ENCODE data around the gene CLTCL1. TPM values are rescaled to one million over a fixed set of nuclear protein-coding genes. Genes with fewer than 3 reads are reported as not detected.

CLTCL1 gene
- total RNA-seq, 1 experiment from 2014 or later: 7.1 TPM

- H3K9me2 ChIP-seq (ENCODE audit: insufficient read depth): no peaks in the 10 kb centered on the region
- no peak for DNase-seq (ENCODE audit: low read depth, low spot score)
- ChIA-PET CTCF (no interaction called here), POLR2A (no interaction called here), RAD21 (ENCODE audit: low non-redundant PET in 1 of 2, low total read pairs in 2 of 2, uncharacterized antibody in 2 of 2, unreplicated experiment in 2 of 2) (no interaction called here)
- H3K4me3 ChIP-seq (replicated peaks in 1 of 2; ENCODE audit: low read depth in 1 of 2, low read length in 2 of 2): no peak overlapping the region
- H3K4me2 ChIP-seq (ENCODE audit: low read length): no peak overlapping the region
- no peaks in the 10 kb centered on the region; a peak in 1 of 4 replicates for H3K36me3 ChIP-seq (ENCODE audit: control insufficient read depth in 1 of 2, insufficient read depth in 2 of 2, low read length in 2 of 2)
- no TSS peak for BruUV-seq (replicated peaks)
- no peak overlapping the region for H3K9ac ChIP-seq (ENCODE audit: low read length)
- intact Hi-C loops (cut with micrococcal nuclease): no loop called here
- H3K27ac ChIP-seq (ENCODE audit: low read depth, low read length): no peak overlapping the region
- no peaks in the 10 kb centered on the region for H3K79me2 ChIP-seq (ENCODE audit: insufficient read depth, low read length)
- no peaks in the 10 kb centered on the region for H3K27me3 ChIP-seq (ENCODE audit: insufficient read depth, low read length)
- no peak for TF ChIP-seq CEBPB (IDR thresholded peaks at IDR 0.05; ENCODE audit: low read depth)
- H3K9me3 ChIP-seq (ENCODE audit: control insufficient read depth in 1 of 2, insufficient read depth in 1 of 2, low read depth in 1 of 2, low read length in 2 of 2): no peaks in the 10 kb centered on the region
- H2AFZ ChIP-seq (ENCODE audit: low read depth, low read length, poor library complexity, severe bottlenecking): no peak overlapping the region
- ATAC-seq: no peak
- no peaks in the 10 kb centered on the region for H3K4me1 ChIP-seq (ENCODE audit: control insufficient read depth in 1 of 2, insufficient read depth in 2 of 2, low read length in 2 of 2)
- no peaks in the 10 kb centered on the region for H4K20me1 ChIP-seq (ENCODE audit: insufficient read depth)
Measured at GRCh38 chr22:19223617-19224016, 67.9 kb downstream of the CLTCL1 start.

- no peak overlapping the region for H3K4me2 ChIP-seq (ENCODE audit: low read length)
- CTCF ChIA-PET: no interaction called here
- intact Hi-C loops (cut with micrococcal nuclease): no loop called here
- POLR2A ChIA-PET: no interaction called here
- no peaks in the 10 kb centered on the region; a peak in 1 of 4 replicates for H3K36me3 ChIP-seq (ENCODE audit: control insufficient read depth in 1 of 2, insufficient read depth in 2 of 2, low read length in 2 of 2)
- H3K4me1 ChIP-seq (ENCODE audit: control insufficient read depth in 1 of 2, insufficient read depth in 2 of 2, low read length in 2 of 2): peaks cover 0 to under 1% of the 10 kb centered on the region in 2 experiments; a peak in 2 of 4 replicates
- BruUV-seq (replicated peaks): no TSS peak
- H2AFZ ChIP-seq (ENCODE audit: low read depth, low read length, poor library complexity, severe bottlenecking): no peak overlapping the region
- TF ChIP-seq CTCF (IDR thresholded peaks at IDR 0.05 in 2 of 3, conservative IDR thresholded peaks at IDR 0.05 in 1 of 3; ENCODE audit: borderline replicate concordance in 1 of 3, insufficient read depth in 1 of 3, low read depth in 2 of 3, low read length in 2 of 3): no peak
- TF ChIP-seq ELF1 (IDR thresholded peaks at IDR 0.05; ENCODE audit: borderline replicate concordance, low read depth): no peak
- no peaks in the 10 kb centered on the region for H3K9me3 ChIP-seq (ENCODE audit: control insufficient read depth in 1 of 2, insufficient read depth in 1 of 2, low read depth in 1 of 2, low read length in 2 of 2)
- no peak for ATAC-seq
- no peaks in the 10 kb centered on the region for H3K79me2 ChIP-seq (ENCODE audit: insufficient read depth, low read length)
- DNase-seq (ENCODE audit: low read depth, low spot score): no peak
- H4K20me1 ChIP-seq (ENCODE audit: insufficient read depth): no peaks in the 10 kb centered on the region
- no peaks in the 10 kb centered on the region for H3K9me2 ChIP-seq (ENCODE audit: insufficient read depth)
- H3K27me3 ChIP-seq (ENCODE audit: insufficient read depth, low read length): no peaks in the 10 kb centered on the region
- RAD21 ChIA-PET (ENCODE audit: low non-redundant PET in 1 of 2, low total read pairs in 2 of 2, uncharacterized antibody in 2 of 2, unreplicated experiment in 2 of 2): no interaction called here
- H3K4me3 ChIP-seq (replicated peaks in 1 of 2; ENCODE audit: low read depth in 1 of 2, low read length in 2 of 2): no peak overlapping the region
- no peak overlapping the region for H3K9ac ChIP-seq (ENCODE audit: low read length)
- no peak overlapping the region for H3K27ac ChIP-seq (ENCODE audit: low read depth, low read length)
Measured at GRCh38 chr22:19223110-19223509, 68.4 kb downstream of the CLTCL1 start.
